Measurements from ENCODE around the gene RTEL1. TPM values are rescaled to one million over a fixed set of nuclear protein-coding genes. Genes with fewer than 3 reads are reported as not detected.
A peak's percentile ranks its signal among the peaks of the same experiment; 100 is the strongest.

The RTEL1 gene
- total and polyA plus RNA-seq, 9 of the 15 experiments (the other 6 are each of a cell fraction or from before 2014, with no cell fraction given) = 0.36 to 61.0 (median 17.9) TPM

- TF ChIP-seq CREB3L1 (IDR thresholded peaks at IDR 0.05; ENCODE audit: borderline replicate concordance, low read depth) = peak; percentile 72; the same call in 1 of the 2 replicates
- TF ChIP-seq CSDE1 (IDR thresholded peaks at IDR 0.05) = no peak
- TF ChIP-seq XRCC5 (IDR thresholded peaks at IDR 0.05; ENCODE audit: low read depth, low read length) = peak; percentile 96
- TF ChIP-seq, protein P1, sequence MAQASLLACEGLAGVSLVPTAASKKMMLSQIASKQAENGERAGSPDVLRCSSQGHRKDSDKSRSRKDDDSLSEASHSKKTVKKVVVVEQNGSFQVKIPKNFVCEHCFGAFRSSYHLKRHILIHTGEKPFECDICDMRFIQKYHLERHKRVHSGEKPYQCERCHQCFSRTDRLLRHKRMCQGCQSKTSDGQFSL (CRISPR knock-in tag; IDR thresholded peaks at IDR 0.05) = 0 out of 2 replicates have a peak, but pooled peaks have one; percentile 44
- TF ChIP-seq, protein P1 (tag; IDR thresholded peaks at IDR 0.05) = no peak
- peak; percentile 75 for TF ChIP-seq IRF9 (tag; IDR thresholded peaks at IDR 0.05)
- 0 out of 2 replicates have a peak, but pooled peaks have one; percentile 70 for TF ChIP-seq CAMTA2 (CRISPR knock-in tag; conservative IDR thresholded peaks at IDR 0.05)
- TF ChIP-seq ARNT (IDR thresholded peaks at IDR 0.05) = peak; percentile 75 to 89; a peak in 3 of 4 replicates
- TF ChIP-seq, protein P2, sequence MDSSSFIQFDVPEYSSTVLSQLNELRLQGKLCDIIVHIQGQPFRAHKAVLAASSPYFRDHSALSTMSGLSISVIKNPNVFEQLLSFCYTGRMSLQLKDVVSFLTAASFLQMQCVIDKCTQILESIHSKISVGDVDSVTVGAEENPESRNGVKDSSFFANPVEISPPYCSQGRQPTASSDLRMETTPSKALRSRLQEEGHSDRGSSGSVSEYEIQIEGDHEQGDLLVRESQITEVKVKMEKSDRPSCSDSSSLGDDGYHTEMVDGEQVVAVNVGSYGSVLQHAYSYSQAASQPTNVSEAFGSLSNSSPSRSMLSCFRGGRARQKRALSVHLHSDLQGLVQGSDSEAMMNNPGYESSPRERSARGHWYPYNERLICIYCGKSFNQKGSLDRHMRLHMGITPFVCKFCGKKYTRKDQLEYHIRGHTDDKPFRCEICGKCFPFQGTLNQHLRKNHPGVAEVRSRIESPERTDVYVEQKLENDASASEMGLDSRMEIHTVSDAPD (CRISPR knock-in tag; IDR thresholded peaks at IDR 0.05) = no peak
- TF ChIP-seq, protein P3, sequence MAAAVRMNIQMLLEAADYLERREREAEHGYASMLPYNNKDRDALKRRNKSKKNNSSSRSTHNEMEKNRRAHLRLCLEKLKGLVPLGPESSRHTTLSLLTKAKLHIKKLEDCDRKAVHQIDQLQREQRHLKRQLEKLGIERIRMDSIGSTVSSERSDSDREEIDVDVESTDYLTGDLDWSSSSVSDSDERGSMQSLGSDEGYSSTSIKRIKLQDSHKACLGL (CRISPR knock-in tag; IDR thresholded peaks at IDR 0.05; ENCODE audit: borderline replicate concordance, poor library complexity, severe bottlenecking) = peak; percentile 73
- peak; percentile 49; the same call in 1 of the 2 replicates for TF ChIP-seq ATF3 (IDR thresholded peaks at IDR 0.05)
- no peak; the same call in 1 of the 2 replicates for TF ChIP-seq ATF3 (CRISPR knock-in tag; conservative IDR thresholded peaks at IDR 0.05)
- peak; percentile 23; the same call in 1 of the 2 replicates for TF ChIP-seq THRAP3 (IDR thresholded peaks at IDR 0.05; ENCODE audit: borderline replicate concordance)
- TF ChIP-seq CBX3 (IDR thresholded peaks at IDR 0.05; ENCODE audit: borderline replicate concordance in 1 of 2, low read length in 2 of 2) = peak in 1 of 2 experiments; percentile 82; a peak in 2 of 3 replicates
- TF ChIP-seq, protein P4, sequence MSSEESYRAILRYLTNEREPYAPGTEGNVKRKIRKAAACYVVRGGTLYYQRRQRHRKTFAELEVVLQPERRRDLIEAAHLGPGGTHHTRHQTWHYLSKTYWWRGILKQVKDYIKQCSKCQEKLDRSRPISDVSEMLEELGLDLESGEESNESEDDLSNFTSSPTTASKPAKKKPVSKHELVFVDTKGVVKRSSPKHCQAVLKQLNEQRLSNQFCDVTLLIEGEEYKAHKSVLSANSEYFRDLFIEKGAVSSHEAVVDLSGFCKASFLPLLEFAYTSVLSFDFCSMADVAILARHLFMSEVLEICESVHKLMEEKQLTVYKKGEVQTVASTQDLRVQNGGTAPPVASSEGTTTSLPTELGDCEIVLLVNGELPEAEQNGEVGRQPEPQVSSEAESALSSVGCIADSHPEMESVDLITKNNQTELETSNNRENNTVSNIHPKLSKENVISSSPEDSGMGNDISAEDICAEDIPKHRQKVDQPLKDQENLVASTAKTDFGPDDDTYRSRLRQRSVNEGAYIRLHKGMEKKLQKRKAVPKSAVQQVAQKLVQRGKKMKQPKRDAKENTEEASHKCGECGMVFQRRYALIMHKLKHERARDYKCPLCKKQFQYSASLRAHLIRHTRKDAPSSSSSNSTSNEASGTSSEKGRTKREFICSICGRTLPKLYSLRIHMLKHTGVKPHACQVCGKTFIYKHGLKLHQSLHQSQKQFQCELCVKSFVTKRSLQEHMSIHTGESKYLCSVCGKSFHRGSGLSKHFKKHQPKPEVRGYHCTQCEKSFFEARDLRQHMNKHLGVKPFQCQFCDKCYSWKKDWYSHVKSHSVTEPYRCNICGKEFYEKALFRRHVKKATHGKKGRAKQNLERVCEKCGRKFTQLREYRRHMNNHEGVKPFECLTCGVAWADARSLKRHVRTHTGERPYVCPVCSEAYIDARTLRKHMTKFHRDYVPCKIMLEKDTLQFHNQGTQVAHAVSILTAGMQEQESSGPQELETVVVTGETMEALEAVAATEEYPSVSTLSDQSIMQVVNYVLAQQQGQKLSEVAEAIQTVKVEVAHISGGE (CRISPR knock-in tag; IDR thresholded peaks at IDR 0.05) = peak; percentile 93 to 99 (median 98)
Measured at GRCh38 chr20:63628246-63628975, 29.7 kb upstream of the RTEL1 start (continued).
